SU-DHL-6 (cell line): ENCODE data around the gene RPS6KA5.

Experiments
- CTCF ChIP-seq: fragments of 200-600 bp; sonication (generic); IDR thresholded peaks from one replicate; pipeline ENCODE4 v1.5.1; 2017; ENCODE audit warnings: antibody characterized with exemption, mild to moderate bottlenecking, low read length, moderate library complexity; ENCODE audit not compliant: insufficient read depth, poor library complexity, severe bottlenecking
- EZH2phosphoT487 ChIP-seq: fragments of 200-600 bp; sonication (generic), shearing (Covaris generic); conservative IDR thresholded peaks from 2 replicates; pipeline ENCODE4 v1.6.1; 2018; ENCODE audit warnings: mild to moderate bottlenecking, antibody characterized with exemption, low read length, moderate library complexity, mixed read lengths

- TF ChIP-seq CTCF (no peak), EZH2phosphoT487 (no peak)
Observed at GRCh38 chr14:90894241-90894640, 166.2 kb downstream of the RPS6KA5 start.
